Testis (tissue), 2 donors: ENCODE results near the gene SLC22A12.

Experiments
- POLR2A ChIP-seq: fragments of 450-650 bp; IDR thresholded peaks from one replicate; pipeline ENCODE4 v1.6.1; 2017; ENCODE audit warnings: antibody characterized with exemption, mild to moderate bottlenecking, moderate library complexity
- TF ChIP-seq, protein P1 (sequence below), 3 experiments: fragments of 450-650 bp in 2 of 3; fragments of 200-600 bp in 1 of 3; sonication (generic) in 1 of 3; IDR thresholded peaks; one replicate each; pipeline ENCODE4 v1.5.1; 2016 to 2019; ENCODE audit warnings: antibody characterized with exemption in 3 of 3, mild to moderate bottlenecking in 2 of 3, moderate library complexity in 1 of 3

DNA sequence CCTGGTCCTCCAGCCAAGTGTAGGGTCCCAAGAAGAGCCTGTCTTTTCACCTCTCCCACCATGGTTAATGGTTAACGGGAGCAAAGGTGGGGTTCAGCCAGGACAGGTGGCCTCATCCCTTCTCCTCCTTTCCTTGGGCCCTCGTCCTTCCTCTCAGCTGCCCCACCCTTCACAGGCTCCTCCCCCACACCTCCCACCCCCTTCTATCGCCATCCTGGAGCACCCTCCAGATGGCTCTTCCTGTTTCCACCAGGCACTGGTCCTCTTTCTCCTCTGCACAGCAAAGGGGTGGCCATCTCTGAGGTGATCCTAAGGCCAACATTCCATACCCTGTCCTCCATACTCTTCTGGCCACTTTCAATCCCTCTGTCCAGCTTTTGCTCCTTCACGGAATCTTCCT lies 48.9 kb downstream of the SLC22A12 start:
- TF ChIP-seq, protein P1, sequence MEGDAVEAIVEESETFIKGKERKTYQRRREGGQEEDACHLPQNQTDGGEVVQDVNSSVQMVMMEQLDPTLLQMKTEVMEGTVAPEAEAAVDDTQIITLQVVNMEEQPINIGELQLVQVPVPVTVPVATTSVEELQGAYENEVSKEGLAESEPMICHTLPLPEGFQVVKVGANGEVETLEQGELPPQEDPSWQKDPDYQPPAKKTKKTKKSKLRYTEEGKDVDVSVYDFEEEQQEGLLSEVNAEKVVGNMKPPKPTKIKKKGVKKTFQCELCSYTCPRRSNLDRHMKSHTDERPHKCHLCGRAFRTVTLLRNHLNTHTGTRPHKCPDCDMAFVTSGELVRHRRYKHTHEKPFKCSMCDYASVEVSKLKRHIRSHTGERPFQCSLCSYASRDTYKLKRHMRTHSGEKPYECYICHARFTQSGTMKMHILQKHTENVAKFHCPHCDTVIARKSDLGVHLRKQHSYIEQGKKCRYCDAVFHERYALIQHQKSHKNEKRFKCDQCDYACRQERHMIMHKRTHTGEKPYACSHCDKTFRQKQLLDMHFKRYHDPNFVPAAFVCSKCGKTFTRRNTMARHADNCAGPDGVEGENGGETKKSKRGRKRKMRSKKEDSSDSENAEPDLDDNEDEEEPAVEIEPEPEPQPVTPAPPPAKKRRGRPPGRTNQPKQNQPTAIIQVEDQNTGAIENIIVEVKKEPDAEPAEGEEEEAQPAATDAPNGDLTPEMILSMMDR (IDR thresholded peaks at IDR 0.05): no peak
- TF ChIP-seq POLR2A: no peak
